HG03565 (cell line): ENCODE measurements around the gene CD101.

Experiments used
- ATAC-seq: cut with Tn5 transposase; IDR thresholded peaks from one replicate; pipeline ENCODE4 v1.9.1; 2021; ENCODE audit warnings: mild to moderate bottlenecking, moderate library complexity; ENCODE audit not compliant: unreplicated experiment

The CD101 gene

DNA sequence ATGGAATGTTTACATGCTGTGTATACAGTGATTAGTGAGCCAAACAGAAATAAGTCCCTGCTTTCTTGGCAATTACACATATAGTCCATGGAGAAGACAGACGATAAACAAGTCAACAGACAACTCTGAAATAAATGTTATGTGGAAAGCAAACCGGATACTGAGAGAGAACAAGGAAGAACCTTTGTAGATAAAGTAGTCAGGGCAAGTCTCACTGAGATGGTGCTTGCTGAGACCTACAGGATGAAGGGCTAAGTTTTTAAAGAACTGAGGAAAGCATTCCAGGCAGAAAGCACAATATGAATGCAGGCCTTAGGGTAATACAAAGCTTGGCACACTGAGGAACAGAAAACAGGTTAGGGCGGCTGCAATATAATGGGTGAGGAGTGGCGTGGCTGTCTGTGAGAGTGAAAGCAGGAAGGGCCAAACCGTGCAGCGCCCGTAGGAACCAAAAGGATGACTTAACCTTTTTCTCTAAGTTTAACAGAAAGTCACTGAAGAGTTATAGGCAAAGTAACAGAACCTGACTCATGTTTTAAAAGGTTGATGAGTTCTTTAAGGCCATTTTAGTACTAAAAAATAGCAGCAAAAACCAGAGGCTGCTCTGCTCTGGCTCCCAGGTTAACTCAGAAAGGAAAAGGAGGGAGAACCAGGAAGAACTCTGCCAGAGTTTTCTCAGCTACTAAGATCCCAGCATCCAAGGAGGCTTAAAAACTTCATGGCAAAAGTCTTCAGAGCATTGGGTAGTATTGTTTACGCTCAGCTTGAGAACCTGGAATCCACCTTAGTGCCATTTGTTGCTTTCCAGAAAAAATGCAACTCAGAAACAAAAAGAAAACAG is 49.9 kb downstream of the CD101 start:
- ATAC-seq = peak; percentile 71

DNA sequence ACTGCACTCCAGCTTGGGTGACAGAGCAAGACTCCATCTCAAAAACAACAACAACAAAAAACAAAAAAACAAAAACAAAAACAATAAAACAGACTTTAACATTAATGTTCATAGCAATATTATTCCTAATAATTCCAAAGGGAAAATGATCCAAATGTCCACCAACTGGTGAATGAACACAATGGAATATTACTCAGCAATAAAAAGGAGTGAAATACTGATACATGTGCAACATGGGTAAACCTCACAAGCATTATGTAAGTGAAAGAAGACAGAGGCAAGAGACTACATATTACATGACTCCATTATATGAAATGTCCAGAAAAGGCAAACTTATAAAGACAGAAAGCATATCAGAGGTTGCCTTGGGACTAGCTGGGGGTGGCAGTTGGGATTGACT is 52.5 kb downstream of the CD101 start:
- no peak for ATAC-seq

DNA sequence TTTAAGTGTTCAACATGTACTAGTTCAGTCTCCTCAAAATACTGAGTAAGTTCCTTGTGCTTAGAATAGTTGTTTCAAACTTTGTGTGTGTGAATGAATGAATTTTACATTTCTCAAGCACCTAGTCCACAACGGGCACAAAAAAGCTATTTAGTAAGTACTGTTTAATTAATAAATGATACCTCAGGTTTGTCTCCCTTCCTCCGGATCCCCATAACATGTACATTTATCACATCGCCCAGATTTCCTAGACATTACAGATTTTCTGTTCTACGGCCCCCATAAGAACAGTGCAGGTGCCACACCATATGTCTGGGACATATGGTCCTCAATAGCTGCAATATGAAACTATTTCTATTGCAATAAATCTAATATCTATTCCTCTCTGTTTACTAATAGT is 57.2 kb downstream of the CD101 start:
- ATAC-seq = no peak

DNA sequence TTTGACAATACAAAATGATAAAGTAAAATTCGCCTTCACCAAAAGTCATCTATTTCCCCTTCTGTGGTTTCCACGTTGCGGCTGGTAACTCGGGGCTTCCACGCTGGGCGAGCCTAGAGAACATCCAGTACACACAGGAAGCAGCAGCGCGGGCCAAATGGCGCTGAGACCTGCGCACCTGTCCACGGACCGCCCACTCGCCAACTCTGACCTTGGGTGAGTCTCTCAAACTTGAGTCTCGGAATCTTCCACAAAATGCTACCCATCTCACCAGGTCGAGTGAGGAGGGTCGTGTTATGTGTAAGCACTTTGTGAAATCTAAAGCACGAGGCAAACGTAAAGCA is 57.7 kb downstream of the CD101 start:
- ATAC-seq = peak; percentile 23

DNA sequence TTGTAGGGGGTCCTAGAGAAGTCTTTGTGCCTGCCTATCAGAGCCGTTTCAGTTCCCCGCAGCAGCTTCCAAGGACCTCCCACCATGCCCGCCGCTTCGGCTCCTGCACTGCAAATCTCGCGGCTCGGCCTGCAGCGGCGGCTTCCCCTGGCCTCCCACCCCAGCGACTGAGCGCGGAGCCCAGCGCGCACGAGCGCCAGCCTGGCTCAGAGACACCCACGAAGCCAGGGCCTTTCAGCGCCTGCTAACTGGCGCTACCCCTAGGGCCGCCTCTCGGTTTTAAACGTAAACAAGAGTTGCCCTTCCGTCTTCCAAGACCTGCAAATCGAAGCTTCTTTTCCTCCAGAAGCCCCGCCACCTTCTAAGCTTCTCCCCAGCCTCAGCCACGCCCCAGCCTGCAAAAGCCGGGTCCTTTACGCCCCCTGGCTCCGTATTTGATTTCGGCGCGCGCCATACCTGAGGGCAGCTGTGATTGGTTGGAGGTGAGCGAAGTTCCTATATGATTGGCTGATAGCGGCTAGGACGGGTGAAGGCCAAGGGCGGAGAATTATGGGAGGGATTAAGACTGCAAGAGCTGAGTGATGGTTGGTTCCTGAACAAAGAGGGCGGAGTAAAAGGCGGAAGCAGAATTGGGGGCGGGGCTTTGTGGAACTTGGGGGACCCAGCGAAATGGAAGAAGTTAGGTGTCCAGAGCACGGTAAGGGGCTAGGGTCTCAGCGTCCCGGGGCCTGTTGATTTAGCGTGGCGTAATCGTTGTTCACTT is 58.3 kb downstream of the CD101 start, which contains the start of gene TTF2:
Gene TTF2 (plus strand): TSS at position 649 of the 763 bp plus-strand sequence. CDS start 21 bp downstream, at position 670.
- ATAC-seq = peak; percentile 90

DNA sequence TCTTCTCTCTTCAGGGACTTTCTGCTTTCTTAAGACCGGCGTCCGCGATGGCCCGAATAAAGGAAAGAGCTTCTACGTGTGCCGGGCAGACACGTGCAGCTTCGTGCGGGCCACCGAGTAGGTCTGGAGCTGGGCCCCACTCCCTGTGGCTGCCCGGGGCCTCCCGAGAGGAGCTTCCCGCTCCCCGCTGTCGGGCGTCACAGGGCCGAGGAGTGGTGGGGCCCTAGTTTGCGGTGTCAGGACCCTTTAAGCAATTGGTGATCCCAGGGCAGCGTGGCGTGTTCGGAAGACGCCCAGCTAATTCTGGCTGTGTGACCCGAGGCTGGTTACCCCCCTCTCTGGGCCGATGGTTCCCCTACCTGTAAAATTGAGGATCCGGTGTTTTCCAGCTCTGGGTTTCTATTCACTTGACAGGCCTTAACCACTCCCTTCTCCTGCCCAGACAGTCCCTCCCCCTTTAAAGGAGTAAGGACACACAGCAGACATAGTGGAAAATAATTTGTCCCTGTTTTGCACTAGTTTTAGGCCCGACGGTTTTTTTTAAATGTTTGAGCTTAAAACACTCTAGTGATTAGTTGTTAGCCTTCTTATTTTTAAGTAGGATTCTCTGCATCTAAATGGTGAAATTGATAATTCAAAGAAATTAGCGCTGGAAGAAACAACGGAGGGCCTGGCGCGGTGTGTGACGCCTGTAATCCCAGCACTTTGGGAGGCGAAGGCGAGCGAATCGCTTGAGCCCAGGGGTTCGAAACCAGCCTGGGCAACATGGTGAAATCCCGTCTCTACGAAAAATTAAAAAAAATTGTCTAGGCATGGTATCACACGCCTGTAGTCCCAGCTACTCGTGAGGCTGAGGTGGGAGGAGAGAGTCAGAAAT is 59.1 kb downstream of the CD101 start:
- no peak for ATAC-seq

DNA sequence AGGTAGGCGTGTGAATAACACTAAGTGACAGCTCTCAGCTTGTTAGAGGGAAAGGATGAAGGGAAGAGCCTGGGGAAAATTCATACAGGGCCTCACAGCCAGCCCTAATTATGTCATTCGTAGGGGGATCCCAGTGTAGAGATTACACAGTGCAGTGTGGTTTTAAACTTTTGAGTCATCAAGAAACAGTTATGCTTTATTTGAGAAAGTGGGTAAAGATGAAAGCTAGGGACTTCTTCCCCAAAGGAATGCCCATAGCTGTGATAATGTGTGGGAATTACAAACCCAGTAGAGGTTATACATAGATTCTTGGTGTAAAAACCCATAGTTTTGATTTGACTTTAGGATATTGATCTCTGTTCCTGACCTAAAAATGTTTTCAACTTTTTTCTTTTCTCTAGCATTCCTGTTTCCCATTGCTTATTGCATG is 60.4 kb downstream of the CD101 start:
- ATAC-seq = peak; percentile 27

DNA sequence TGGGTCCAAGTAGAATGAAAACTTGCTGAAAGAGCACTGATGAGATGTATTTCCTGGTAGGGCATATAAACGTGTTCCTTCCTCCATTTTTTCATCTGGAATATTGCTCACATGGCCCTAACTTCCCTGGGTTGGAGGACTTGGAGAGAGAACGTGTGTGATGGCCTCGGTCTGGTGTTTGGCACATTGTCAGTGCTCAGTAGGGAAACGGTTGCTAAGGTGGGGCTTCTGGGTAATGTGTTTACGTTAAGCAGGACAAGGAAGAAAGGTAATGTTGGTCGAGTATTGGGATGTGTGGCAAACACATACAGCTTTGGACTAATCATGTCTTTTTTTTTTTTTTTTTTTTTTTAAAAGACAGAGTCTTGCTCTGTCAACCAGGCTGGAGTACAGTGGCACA is 64.8 kb downstream of the CD101 start:
- no peak for ATAC-seq

DNA sequence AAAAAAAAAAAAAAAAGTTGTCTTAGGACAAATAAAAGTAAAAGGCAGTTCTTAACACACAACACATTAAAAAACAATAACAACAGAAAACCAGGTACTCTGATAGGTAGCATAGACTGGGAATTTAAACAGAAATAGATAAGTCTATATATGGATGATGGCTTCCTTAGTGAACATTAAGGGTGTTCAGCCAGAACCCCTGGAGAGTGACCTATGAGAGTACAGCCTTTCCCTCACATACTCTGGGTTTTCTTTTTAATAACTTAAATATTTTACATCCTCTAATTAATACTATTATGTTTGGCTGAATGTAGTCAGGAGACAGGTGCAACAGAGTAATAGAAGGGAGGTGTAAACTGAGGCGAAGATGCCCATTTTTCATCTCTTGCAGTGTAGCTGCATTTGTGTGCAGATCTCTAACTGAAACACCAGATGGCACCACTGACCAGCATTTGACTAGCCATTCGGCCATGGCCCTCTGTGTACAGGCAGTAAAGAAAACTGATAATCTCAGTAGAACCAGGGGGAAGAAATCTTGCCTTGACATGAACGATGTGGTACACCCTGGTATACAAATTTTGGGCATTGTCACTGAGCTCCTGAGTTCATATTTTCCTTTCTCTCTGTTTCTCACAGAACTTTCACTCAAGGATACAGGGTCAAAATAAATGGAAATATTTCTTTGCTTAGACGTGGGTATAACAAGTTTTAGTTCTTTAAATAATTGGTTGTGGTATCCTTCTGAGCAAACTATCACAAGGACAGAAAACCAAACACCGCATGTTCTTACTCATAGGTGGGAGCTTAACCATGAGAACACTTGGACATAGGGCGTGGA is 66.2 kb downstream of the CD101 start:
- peak; percentile 64 for ATAC-seq

DNA sequence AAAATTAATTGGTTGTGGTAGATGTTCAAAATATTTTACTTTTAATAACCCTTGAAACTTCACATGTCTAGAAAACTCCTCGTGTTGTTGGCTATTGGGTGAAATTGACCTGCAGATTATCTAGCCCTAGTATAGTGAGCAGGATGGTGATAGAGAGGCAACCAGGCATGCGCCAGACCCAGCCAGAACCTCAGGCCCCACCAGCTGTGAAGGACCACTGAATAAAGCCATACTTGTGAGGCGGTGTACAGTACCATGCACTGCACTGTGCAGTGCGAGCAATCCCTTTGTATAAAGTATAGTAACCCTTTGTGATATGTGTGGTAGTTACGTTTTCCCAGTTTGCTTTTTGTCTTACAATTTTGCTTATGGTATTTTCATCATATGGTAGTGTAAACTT is 67.0 kb downstream of the CD101 start:
- ATAC-seq = no peak

DNA sequence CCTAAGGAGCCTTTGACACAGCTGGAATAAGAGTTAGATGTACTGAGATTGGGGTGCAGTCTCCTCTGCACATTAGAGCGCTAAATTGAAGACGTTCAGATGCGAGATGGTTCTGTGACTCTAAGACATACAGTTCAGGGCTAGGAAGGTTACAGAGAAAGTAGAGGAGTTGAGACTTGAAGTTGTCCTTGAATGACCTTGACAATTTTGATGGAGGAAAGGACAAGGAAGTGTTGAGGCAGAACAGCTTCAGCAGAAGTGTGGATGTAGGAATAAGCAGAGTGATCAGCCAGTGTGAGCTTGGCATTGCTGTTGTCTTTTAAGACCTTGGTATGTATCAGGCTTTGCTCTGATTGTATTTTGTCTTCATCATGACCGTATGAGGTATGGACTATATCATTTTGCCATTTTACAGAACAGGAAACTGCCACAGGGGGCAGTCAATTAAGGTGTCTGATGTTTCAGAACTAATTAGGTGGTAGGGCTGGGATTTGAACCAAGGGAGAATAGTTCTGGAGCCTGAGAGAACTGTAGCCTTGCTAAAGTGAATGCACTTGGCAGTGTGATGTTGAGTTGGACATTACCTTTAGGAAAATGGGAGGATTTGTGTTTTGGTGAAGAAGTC is 67.8 kb downstream of the CD101 start:
- no peak for ATAC-seq

DNA sequence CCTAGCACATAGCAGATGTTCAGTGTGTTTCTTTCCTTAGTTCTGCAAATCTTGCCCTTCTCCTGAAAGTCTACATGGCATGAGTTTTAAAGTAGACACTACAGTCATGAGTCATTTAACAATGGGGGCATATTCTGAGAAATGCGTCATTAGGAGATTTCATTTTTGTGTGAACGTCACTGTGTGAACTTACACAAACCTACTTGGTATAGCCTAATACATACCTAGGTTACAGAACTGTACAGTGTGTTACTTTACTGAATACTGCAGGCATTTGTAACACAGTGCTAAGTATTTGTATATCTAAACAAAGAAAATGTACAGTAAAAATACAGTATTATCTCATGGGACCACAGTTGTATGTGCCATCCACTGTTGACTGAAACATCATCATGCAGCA is 68.6 kb downstream of the CD101 start:
- no peak for ATAC-seq

DNA sequence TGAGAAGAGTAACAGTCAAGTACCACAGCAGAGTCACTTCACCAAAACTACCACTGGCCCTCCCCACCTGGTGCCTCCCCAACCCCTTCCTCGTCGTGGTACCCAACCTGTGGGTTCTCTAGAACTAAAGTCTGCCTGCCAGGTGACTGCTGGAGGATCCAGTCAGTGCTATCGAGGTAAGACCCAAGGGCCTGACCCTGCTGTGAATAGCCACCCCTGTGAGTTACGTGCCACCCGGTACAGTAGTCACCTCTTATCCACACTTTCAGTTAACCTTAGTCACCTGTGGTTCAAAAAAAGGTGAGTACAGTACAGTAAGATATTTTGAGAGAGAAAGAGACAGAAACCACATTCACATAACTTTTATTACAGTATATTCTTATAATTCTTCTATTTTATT is 75.1 kb downstream of the CD101 start:
- no peak for ATAC-seq

DNA sequence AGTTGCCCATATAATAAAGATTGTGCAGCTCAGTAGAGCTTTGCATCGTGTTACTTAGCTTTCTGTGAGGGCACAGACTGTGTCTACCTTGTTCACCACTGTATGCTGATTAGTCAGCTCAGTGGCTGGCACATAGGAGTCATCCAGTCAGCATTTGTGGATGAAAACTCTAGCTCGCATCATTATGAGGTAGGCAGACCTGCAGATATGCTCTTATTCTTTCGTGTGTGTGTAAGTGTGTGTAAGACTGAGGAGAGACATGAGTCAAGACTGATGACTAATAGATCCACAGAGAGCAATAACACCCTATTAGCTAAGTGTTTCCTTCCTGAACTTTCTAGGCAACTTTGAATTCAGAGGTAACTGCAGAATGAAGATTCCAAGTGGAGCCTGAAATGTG is 75.7 kb downstream of the CD101 start:
- ATAC-seq = no peak

DNA sequence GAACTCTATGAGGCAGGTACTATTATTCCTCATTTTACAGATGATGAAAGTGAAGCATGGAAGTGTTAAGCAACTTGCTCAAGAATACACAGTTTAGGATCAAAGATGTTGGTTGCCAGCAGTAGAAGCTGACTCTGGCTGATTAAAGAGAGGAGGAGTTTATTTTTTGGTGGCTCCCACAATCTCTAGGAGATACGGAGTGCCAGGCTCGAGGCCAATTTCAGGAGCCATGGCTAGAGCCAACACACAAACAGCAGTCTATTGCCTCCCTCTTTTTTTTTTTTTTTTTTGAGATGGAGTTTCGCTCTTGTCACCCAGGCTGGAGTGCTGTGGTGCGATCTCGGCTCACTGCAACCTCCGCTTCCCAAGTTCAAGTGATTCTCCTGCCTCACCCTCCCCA is 78.2 kb downstream of the CD101 start:
- no peak for ATAC-seq

DNA sequence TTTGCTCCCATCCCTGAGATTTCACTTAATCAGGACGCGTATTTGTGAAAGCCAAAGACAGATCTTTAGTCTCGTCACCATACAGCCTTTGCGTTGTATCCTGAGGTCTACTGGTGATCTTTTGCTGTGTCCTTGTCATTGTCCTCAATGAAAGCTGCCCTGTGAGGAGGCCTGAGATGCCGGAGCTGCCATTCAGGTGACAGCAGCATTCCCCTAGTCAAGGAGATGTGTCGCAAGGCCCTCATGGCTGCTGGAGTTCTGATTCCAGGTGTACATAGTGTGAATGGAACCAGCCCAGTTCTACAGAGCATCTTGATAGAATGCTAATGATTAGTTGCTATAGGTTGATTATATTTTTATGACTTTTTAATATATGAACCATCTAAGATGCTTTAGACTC is 82.7 kb downstream of the CD101 start:
- ATAC-seq = no peak
